ENCODE results near the gene DYNC1I1. TPM values are rescaled to one million over a fixed set of nuclear protein-coding genes. Genes with fewer than 3 reads are reported as not detected.

The DYNC1I1 gene
- total and polyA plus RNA-seq, 4 donors = 0.28 to 0.67 (median 0.39) TPM

DNA sequence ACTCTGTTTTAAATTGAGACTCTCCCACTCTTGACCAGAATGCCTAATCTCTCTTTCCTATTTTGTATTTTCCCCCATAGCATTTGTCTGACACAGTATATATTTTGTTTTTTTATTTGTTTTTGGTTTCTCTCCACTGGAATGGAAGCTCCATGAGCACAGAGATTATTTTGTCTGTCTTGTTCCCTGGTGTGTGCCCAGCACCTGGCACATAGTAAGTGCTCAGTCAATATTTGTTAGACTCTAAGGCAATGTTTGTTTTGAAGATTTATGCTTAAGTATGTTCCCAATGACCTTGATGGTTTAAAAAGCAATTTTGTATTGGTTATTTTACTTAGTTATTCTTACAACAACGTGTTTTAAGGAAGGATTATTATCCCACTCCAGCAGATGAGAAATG lies 201.8 kb downstream of the DYNC1I1 start:
- H3K36me3 ChIP-seq (ENCODE audit: control insufficient read depth in 4 of 4, insufficient read depth in 3 of 4, low read depth in 1 of 4, low read length in 3 of 4) = no peaks in the 10 kb centered on the region
- H3K9ac ChIP-seq (ENCODE audit: low read depth in 1 of 2, low read length in 2 of 2) = no peak overlapping the region
- no peaks in the 10 kb centered on the region for H3K27me3 ChIP-seq (ENCODE audit: control insufficient read depth in 4 of 4, insufficient read depth in 4 of 4, low read length in 3 of 4)
- no peaks in the 10 kb centered on the region for H3K9me3 ChIP-seq (ENCODE audit: control insufficient read depth in 4 of 4, low read length in 3 of 4)
- no peak for DNase-seq (ENCODE audit: low spot score)
- no peaks in the 10 kb centered on the region for H3K4me1 ChIP-seq (ENCODE audit: control insufficient read depth in 4 of 4, insufficient read depth in 4 of 4, low read length in 3 of 4)
- H3K27ac ChIP-seq (ENCODE audit: low read depth in 1 of 2, low read length in 2 of 2) = no peak overlapping the region
- H3K4me3 ChIP-seq (ENCODE audit: low read depth in 1 of 3, low read length in 3 of 3) = no peak overlapping the region
- WGBS = 63% methylated on average over 1 of the region's 1 CpG
- TF ChIP-seq RXRA (IDR thresholded peaks at IDR 0.05) = no peak
- TF ChIP-seq GABPA (IDR thresholded peaks at IDR 0.05 in 1 of 2, conservative IDR thresholded peaks at IDR 0.05 in 1 of 2) = no peak
- no peak for TF ChIP-seq FOXA2 (IDR thresholded peaks at IDR 0.05)
- TF ChIP-seq RAD21 (IDR thresholded peaks at IDR 0.05) = no peak
- TF ChIP-seq HNF4G (IDR thresholded peaks at IDR 0.05) = no peak
- TF ChIP-seq, protein P1, sequence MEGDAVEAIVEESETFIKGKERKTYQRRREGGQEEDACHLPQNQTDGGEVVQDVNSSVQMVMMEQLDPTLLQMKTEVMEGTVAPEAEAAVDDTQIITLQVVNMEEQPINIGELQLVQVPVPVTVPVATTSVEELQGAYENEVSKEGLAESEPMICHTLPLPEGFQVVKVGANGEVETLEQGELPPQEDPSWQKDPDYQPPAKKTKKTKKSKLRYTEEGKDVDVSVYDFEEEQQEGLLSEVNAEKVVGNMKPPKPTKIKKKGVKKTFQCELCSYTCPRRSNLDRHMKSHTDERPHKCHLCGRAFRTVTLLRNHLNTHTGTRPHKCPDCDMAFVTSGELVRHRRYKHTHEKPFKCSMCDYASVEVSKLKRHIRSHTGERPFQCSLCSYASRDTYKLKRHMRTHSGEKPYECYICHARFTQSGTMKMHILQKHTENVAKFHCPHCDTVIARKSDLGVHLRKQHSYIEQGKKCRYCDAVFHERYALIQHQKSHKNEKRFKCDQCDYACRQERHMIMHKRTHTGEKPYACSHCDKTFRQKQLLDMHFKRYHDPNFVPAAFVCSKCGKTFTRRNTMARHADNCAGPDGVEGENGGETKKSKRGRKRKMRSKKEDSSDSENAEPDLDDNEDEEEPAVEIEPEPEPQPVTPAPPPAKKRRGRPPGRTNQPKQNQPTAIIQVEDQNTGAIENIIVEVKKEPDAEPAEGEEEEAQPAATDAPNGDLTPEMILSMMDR (IDR thresholded peaks at IDR 0.05; ENCODE audit: low read depth, low read length, missing input control) = no peak
- no peak for TF ChIP-seq EGR1 (IDR thresholded peaks at IDR 0.05; ENCODE audit: low read depth in 2 of 2)
- TF ChIP-seq, protein P2, sequence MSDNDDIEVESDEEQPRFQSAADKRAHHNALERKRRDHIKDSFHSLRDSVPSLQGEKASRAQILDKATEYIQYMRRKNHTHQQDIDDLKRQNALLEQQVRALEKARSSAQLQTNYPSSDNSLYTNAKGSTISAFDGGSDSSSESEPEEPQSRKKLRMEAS (IDR thresholded peaks at IDR 0.05) = no peak
- no peak for TF ChIP-seq YY1 (IDR thresholded peaks at IDR 0.05)

DNA sequence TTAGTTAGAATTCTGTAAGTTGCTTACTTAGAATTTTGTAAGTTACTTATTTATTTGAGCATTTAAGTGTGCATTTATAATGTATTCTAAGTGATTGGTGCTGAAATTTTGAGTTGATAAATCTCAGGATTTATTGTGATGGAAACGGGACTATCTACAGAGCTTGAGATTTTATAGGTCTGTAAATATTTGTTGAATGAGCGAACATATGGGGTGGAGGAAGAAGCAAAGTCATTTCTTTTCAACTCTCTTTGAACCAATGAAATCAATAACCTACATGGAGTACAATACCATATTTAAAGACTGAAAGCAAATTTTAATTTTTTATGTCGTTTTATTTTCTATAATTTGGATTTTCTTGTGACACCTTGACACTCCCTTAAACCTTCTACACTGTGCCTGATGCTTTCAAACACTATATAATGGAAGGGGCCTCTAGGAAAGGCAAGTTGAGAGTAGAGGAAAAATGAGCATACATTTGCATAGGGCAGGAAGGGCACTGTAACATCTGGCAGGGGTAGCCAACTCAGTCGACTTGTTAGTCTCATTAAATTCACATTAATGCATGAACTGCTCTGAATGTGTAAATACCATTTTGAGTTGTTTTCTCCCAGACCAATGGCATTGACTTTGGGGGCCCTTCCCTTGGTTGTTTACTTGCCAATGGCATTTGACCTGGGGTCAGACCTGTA lies 204.2 kb downstream of the DYNC1I1 start:
- Histone ChIP-seq H3K9ac (ENCODE audit: low read depth in 1 of 2, low read length in 2 of 2) (no peak overlapping the region), H3K4me3 (ENCODE audit: low read depth in 1 of 3, low read length in 3 of 3) (no peak overlapping the region), H3K27ac (ENCODE audit: low read depth in 1 of 2, low read length in 2 of 2) (no peak overlapping the region), H3K36me3 (ENCODE audit: control insufficient read depth in 4 of 4, insufficient read depth in 3 of 4, low read depth in 1 of 4, low read length in 3 of 4) (no peaks in the 10 kb centered on the region), H3K4me1 (ENCODE audit: control insufficient read depth in 4 of 4, insufficient read depth in 4 of 4, low read length in 3 of 4) (no peaks in the 10 kb centered on the region), H3K27me3 (ENCODE audit: control insufficient read depth in 4 of 4, insufficient read depth in 4 of 4, low read length in 3 of 4) (no peaks in the 10 kb centered on the region), H3K9me3 (ENCODE audit: control insufficient read depth in 4 of 4, low read length in 3 of 4) (no peaks in the 10 kb centered on the region)
- WGBS = 68% methylated on average over 4 of the region's 4 CpGs
- DNase-seq (ENCODE audit: low spot score) = no peak
- TF ChIP-seq RAD21 (IDR thresholded peaks at IDR 0.05) = no peak
- TF ChIP-seq RXRA (IDR thresholded peaks at IDR 0.05) = no peak
- TF ChIP-seq, protein P1 (IDR thresholded peaks at IDR 0.05; ENCODE audit: low read depth, low read length, missing input control) = no peak
- TF ChIP-seq, protein P3, sequence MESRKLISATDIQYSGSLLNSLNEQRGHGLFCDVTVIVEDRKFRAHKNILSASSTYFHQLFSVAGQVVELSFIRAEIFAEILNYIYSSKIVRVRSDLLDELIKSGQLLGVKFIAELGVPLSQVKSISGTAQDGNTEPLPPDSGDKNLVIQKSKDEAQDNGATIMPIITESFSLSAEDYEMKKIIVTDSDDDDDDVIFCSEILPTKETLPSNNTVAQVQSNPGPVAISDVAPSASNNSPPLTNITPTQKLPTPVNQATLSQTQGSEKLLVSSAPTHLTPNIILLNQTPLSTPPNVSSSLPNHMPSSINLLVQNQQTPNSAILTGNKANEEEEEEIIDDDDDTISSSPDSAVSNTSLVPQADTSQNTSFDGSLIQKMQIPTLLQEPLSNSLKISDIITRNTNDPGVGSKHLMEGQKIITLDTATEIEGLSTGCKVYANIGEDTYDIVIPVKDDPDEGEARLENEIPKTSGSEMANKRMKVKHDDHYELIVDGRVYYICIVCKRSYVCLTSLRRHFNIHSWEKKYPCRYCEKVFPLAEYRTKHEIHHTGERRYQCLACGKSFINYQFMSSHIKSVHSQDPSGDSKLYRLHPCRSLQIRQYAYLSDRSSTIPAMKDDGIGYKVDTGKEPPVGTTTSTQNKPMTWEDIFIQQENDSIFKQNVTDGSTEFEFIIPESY (IDR thresholded peaks at IDR 0.05) = no peak
- no peak for TF ChIP-seq SP1 (IDR thresholded peaks at IDR 0.05)
- TF ChIP-seq, protein P4, sequence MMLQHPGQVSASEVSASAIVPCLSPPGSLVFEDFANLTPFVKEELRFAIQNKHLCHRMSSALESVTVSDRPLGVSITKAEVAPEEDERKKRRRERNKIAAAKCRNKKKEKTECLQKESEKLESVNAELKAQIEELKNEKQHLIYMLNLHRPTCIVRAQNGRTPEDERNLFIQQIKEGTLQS (IDR thresholded peaks at IDR 0.05) = no peak
- TF ChIP-seq FOXA1 (IDR thresholded peaks at IDR 0.05) = no peak
- TF ChIP-seq JUND (IDR thresholded peaks at IDR 0.05) = no peak
- TF ChIP-seq, protein P5, sequence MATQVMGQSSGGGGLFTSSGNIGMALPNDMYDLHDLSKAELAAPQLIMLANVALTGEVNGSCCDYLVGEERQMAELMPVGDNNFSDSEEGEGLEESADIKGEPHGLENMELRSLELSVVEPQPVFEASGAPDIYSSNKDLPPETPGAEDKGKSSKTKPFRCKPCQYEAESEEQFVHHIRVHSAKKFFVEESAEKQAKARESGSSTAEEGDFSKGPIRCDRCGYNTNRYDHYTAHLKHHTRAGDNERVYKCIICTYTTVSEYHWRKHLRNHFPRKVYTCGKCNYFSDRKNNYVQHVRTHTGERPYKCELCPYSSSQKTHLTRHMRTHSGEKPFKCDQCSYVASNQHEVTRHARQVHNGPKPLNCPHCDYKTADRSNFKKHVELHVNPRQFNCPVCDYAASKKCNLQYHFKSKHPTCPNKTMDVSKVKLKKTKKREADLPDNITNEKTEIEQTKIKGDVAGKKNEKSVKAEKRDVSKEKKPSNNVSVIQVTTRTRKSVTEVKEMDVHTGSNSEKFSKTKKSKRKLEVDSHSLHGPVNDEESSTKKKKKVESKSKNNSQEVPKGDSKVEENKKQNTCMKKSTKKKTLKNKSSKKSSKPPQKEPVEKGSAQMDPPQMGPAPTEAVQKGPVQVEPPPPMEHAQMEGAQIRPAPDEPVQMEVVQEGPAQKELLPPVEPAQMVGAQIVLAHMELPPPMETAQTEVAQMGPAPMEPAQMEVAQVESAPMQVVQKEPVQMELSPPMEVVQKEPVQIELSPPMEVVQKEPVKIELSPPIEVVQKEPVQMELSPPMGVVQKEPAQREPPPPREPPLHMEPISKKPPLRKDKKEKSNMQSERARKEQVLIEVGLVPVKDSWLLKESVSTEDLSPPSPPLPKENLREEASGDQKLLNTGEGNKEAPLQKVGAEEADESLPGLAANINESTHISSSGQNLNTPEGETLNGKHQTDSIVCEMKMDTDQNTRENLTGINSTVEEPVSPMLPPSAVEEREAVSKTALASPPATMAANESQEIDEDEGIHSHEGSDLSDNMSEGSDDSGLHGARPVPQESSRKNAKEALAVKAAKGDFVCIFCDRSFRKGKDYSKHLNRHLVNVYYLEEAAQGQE (IDR thresholded peaks at IDR 0.05) = no peak
- no peak for TF ChIP-seq YY1 (IDR thresholded peaks at IDR 0.05)
